Glomerular visceral epithelial cell (primary cell): ENCODE measurements around the gene RPTN.

Experiments used
- DNase-seq: peaks from one replicate; pipeline ENCODE4 v3.0.0-alpha.2; 2016; ENCODE audit errors: extremely low spot score

Gene RPTN

GRCh38 chr1:152111515-152111968 lies 47.5 kb downstream of the RPTN start:
- peak; percentile 71 for DNase-seq

GRCh38 chr1:152110860-152111514 lies 48.0 kb downstream of the RPTN start:
- DNase-seq, result peak; percentile 66

GRCh38 chr1:152110365-152110859 lies 48.6 kb downstream of the RPTN start:
- DNase-seq, result peak; percentile 71

- no peak for DNase-seq
Measured at GRCh38 chr1:152109998-152110294, 49.1 kb downstream of the RPTN start.

GRCh38 chr1:152109231-152109997 lies 49.6 kb downstream of the RPTN start:
- peak; percentile 21 for DNase-seq

GRCh38 chr1:152108882-152109222 lies 50.2 kb downstream of the RPTN start:
- no peak for DNase-seq

- DNase-seq, result peak; percentile 31
Measured at GRCh38 chr1:152107984-152108881, 50.8 kb downstream of the RPTN start.

GRCh38 chr1:152107031-152107983 lies 51.7 kb downstream of the RPTN start:
- peak; percentile 1 for DNase-seq

GRCh38 chr1:152104854-152105253 lies 54.2 kb downstream of the RPTN start:
- no peak for DNase-seq
